Stimulated activated CD8-positive, alpha-beta memory T cell treated with anti-CD3 and anti-CD28 coated beads, Interleukin-7, amount 100 ng/mL, for 1 hour (primary cell): ENCODE data around the gene FDX2.
"Not testable (repeated sequence)": the region's sequence is repeated elsewhere in the genome, so short reads cannot be mapped to it uniquely, and the experiment has no call there.

Experiments used
- DNase-seq, 2 donors: peaks; one replicate each; pipeline ENCODE4 v3.0.0-alpha.2; 2020; ENCODE audit warnings: low read depth in 2 of 2

Gene FDX2

DNA sequence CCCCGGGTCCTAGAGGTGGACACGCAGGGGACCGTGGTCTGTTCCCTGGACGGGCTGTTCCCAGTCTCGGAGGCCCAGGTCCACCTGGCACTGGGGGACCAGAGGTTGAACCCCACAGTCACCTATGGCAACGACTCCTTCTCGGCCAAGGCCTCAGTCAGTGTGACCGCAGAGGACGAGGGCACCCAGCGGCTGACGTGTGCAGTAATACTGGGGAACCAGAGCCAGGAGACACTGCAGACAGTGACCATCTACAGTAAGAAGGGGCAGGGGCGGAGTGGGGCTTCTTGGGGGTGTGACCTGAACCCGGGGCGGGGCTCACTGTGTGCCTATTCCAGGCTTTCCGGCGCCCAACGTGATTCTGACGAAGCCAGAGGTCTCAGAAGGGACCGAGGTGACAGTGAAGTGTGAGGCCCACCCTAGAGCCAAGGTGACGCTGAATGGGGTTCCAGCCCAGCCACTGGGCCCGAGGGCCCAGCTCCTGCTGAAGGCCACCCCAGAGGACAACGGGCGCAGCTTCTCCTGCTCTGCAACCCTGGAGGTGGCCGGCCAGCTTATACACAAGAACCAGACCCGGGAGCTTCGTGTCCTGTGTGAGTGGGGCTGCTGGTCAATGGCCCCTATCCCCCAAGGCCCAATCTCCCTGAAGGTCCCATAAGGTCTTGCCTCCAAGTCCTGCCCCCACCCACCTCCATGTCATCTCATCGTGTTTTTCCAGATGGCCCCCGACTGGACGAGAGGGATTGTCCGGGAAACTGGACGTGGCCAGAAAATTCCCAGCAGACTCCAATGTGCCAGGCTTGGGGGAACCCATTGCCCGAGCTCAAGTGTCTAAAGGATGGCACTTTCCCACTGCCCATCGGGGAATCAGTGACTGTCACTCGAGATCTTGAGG is 31.5 kb downstream of the FDX2 start:
- DNase-seq = no peak

DNA sequence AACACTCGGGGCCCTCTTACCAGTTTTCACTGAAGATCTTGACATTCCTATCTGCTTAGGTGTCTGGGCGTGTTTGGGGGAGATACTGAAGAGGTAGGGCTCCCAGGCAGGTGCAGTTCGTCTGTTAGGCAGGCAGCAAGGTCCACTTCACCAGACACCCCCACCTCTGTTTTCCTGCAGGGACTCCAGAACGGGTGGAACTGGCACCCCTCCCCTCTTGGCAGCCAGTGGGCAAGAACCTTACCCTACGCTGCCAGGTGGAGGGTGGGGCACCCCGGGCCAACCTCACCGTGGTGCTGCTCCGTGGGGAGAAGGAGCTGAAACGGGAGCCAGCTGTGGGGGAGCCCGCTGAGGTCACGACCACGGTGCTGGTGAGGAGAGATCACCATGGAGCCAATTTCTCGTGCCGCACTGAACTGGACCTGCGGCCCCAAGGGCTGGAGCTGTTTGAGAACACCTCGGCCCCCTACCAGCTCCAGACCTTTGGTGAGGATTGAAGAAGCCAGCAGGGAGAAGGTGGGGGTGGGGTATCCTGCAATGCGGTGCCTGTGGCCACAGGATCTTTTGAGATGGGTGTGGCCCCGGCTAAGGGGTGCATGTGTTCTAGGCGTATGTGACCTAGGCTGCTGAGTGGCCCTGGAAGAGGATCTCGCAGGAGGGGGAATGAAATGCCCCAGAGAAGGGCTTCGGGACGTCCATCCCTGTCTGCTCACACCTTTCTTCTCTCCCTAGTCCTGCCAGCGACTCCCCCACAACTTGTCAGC is 32.3 kb downstream of the FDX2 start:
- DNase-seq = no peak

DNA sequence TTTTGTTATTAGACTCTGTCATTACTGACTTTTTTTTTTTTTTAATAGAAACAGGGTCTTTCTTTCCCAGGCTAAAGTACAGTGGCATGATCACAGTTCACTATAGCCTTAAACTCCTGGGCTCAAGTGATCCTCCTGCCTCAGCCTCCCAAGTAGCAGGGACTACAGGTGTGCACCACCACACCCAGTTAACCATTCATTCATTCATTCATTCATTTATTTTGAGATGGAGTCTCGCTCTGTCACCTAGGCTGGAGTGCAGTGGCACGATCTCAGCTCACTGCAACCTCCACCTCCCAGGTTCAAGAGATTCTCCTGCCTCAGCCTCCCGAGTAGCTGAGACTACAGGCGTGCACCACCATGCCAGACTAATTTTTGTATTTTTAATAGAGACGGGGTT is 33.8 kb downstream of the FDX2 start:
- not testable (repeated sequence) for DNase-seq

- DNase-seq = no peak
Observed at GRCh38 chr19:10279737-10280442, 35.9 kb downstream of the FDX2 start.

- no peak for DNase-seq
Observed at GRCh38 chr19:10278935-10279334, 36.9 kb downstream of the FDX2 start.

DNA sequence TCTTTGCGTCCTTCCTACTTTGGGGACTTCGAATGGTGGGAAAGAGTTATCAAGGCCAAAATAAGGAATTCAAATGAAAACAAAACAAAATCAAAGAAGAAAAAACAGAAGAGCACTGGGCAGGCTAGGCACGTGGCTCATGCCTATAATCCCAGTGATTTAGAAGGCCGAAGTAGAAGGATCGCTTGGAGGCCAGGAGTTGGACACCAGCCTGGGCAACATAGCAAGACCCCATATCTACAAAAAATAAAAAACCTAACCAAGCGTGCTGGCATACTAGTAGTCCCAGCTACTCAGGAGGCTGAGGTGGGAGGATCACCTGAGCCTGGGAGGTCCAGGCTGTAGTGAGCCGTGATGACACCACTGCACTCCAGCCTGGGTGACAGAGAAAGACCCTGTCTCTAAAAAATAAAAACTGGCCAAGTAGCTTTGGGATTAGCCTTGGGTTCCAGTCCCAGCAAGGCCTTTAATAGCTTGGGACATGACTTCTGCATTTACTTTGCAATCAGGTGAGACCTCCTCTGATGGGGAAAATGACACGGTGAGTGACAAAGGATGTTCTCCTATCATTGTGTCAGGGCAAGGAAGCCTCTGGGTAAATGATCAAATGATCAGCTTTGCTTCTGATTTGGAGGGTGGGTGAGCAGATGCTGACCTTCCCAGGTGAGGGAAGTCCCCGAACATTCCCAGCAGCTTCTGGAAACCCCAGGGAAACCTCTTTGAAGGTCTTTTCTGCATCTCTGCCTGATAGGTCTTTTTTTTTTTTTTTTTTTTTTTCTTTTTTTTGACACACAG is 37.8 kb downstream of the FDX2 start:
- DNase-seq = no peak

GRCh38 chr19:10274589-10274988 is 41.2 kb downstream of the FDX2 start:
- DNase-seq = no peak

- DNase-seq = no peak
Observed at GRCh38 chr19:10271543-10272086, 44.2 kb downstream of the FDX2 start.

GRCh38 chr19:10270616-10271394 is 45.0 kb downstream of the FDX2 start, which contains the start of gene ICAM1:
Gene ICAM1, plus strand, starts transcription at chr19:10271120. Its CDS starts 40 bp downstream, at chr19:10271160.
- DNase-seq = peak in 1 of 2 donors; percentile 58

DNA sequence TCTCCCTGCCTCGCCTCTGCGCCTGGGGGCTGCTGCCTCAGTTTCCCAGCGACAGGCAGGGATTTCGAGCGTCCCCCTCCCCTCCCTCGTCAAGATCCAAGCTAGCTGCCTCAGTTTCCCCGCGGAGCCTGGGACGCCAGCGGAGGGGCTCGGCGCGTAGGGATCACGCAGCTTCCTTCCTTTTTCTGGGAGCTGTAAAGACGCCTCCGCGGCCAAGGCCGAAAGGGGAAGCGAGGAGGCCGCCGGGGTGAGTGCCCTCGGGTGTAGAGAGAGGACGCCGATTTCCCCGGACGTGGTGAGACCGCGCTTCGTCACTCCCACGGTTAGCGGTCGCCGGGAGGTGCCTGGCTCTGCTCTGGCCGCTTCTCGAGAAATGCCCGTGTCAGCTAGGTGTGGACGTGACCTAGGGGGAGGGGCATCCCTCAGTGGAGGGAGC is 45.6 kb downstream of the FDX2 start:
- DNase-seq = peak in 1 of 2 donors; percentile 57

- peak; percentile 74 to 85 for DNase-seq
Observed at GRCh38 chr19:10269333-10270179, 46.3 kb downstream of the FDX2 start.

DNA sequence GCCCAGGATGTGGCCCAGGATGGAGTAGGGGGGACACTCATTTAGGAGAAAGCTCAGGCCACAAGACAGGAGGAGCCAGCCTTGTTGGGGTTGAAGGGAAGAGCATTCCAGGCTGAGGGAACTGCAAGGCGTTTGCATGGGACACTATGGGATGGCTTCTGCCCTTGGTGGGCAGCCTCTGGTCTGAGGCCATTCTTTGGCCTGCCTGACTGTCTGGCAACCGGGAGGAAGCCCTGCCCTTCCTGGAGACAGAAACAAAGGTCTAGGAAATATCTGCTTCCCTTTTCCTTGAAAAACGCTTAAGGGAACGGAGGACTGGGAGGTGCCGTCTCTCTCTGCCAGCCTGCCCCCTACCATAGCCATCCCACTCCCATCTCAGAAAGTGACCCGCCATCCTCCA is 47.7 kb downstream of the FDX2 start:
- DNase-seq = no peak

DNA sequence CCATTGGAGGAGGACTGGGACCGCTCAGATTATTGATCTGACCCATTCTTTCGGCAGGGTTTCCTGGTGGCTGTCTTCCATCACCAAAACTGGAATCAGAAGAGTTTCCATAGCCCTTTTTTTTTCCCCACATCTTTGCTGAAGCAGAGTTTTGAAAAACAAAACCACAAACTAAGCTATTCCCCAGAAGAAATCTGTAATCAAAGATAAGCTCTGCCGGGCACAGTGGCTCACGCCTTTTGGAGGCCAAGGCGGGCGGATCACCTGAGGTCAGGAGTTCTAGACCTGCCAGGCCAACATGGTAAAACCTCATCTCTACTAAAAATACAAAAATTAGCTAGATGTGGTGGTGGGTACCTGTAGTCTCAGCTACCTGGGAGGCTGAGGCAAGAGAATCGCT is 49.1 kb downstream of the FDX2 start:
- DNase-seq = no peak

GRCh38 chr19:10262771-10263170 is 53.0 kb downstream of the FDX2 start:
- DNase-seq = no peak

DNA sequence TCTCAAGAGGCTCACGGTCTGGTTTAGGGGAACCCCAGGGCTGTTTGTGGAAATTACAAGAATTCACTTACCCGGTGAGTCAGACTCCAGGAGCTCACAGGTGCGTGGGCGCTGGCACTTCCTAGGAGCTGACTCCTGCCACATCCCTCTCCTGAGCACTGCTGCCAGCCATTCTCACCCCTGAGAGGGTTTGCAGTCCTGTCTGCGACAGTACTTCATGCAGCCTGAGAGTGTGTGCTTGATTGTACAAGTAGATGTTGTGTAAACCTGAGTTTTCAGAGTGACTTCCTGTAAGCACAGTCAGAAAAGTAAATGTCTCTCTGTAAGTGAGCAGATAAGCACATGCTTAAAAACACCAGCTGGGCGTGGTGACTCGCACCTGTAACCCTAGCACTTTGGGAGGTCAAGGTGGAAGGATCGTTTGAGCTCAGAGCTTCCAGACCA is 55.7 kb downstream of the FDX2 start:
- no peak for DNase-seq
